SKM-1 treated with dmso at 0.1 percent for 144 hours (cell line): ENCODE measurements around the gene FBXL20.
A peak's percentile ranks its signal among the peaks of the same experiment; 100 is the strongest.
"Not testable (repeated sequence)": the region's sequence is repeated elsewhere in the genome, so short reads cannot be mapped to it uniquely, and the experiment has no call there.

Experiments
- DNase-seq: peaks from one replicate; lab custom pipeline; 2025; ENCODE audit not compliant: unreplicated experiment; lab: John Stamatoyannopoulos, UW

FBXL20 gene

GRCh38 chr17:39334008-39334744 is 67.2 kb downstream of the FBXL20 start:
- DNase-seq: not testable (repeated sequence)

GRCh38 chr17:39332092-39332491 is 69.3 kb downstream of the FBXL20 start:
- DNase-seq: no peak

- DNase-seq: no peak
These were observed 72.6 kb downstream of the FBXL20 start for GRCh38 chr17:39328815-39329214.

- DNase-seq: no peak
These were observed 74.3 kb downstream of the FBXL20 start for GRCh38 chr17:39327109-39327508.

- peak; percentile 76 for DNase-seq
These were observed 75.7 kb downstream of the FBXL20 start for GRCh38 chr17:39325528-39326240.

- DNase-seq: peak; percentile 3
These were observed 82.8 kb downstream of the FBXL20 start for GRCh38 chr17:39318636-39319035.

- no peak for DNase-seq
These were observed 94.8 kb downstream of the FBXL20 start for GRCh38 chr17:39306509-39307212.

- no peak for DNase-seq
These were observed 95.4 kb downstream of the FBXL20 start for GRCh38 chr17:39305978-39306377.

- DNase-seq: no peak
These were observed 97.2 kb downstream of the FBXL20 start for GRCh38 chr17:39304188-39304587.

GRCh38 chr17:39294060-39294459 is 107.4 kb downstream of the FBXL20 start:
- no peak for DNase-seq

GRCh38 chr17:39292546-39292945 is 108.9 kb downstream of the FBXL20 start:
- not testable (repeated sequence) for DNase-seq

GRCh38 chr17:39286513-39286912 is 114.9 kb downstream of the FBXL20 start:
- DNase-seq: not testable (repeated sequence)

- no peak for DNase-seq
These were observed 116.7 kb downstream of the FBXL20 start for GRCh38 chr17:39284685-39285084.

GRCh38 chr17:39283896-39284295 is 117.5 kb downstream of the FBXL20 start:
- DNase-seq: no peak

- DNase-seq: no peak
These were observed 118.3 kb downstream of the FBXL20 start for GRCh38 chr17:39283098-39283497.

- DNase-seq: no peak
These were observed 119.6 kb downstream of the FBXL20 start for GRCh38 chr17:39281806-39282205.

- not testable (repeated sequence) for DNase-seq
These were observed 123.2 kb downstream of the FBXL20 start for GRCh38 chr17:39278246-39278645.

GRCh38 chr17:39277110-39277509 is 124.3 kb downstream of the FBXL20 start:
- DNase-seq: no peak

GRCh38 chr17:39276113-39276512 is 125.3 kb downstream of the FBXL20 start:
- DNase-seq: no peak

GRCh38 chr17:39271546-39271945 is 129.9 kb downstream of the FBXL20 start:
- no peak for DNase-seq

GRCh38 chr17:39270923-39271322 is 130.5 kb downstream of the FBXL20 start:
- DNase-seq: no peak

- DNase-seq: no peak
These were observed 137.3 kb downstream of the FBXL20 start for GRCh38 chr17:39264119-39264518.
